K562 (cell line): ENCODE data around the gene MALAT1. TPM values are rescaled to one million over a fixed set of nuclear protein-coding genes. Genes with fewer than 3 reads are reported as not detected.

Source experiments
- C11orf30 ChIP-seq: fragments of 450-650 bp; IDR thresholded peaks from 2 replicates; pipeline ENCODE4 v1.6.1; 2016; ENCODE audit warnings: low read depth, mild to moderate bottlenecking
- E2F3 ChIP-seq: fragments of 250-450 bp; sonication (Bioruptor Pico); IDR thresholded peaks from 2 replicates; pipeline ENCODE4 v1.4.0; 2020; ENCODE audit warnings: mild to moderate bottlenecking
- ETS1 ChIP-seq: conservative IDR thresholded peaks from 2 replicates; pipeline ENCODE4 v1.6.1; 2011; ENCODE audit warnings: low read depth, mild to moderate bottlenecking, low read length; ENCODE audit not compliant: control insufficient read depth
- FOXA1 ChIP-seq: fragments of 450-650 bp; IDR thresholded peaks from 2 replicates; pipeline ENCODE4 v1.6.1; 2016; ENCODE audit warnings: mild to moderate bottlenecking, borderline replicate concordance
- GABPA ChIP-seq: fragments of 200-800 bp; sonication (Bioruptor generic); conservative IDR thresholded peaks from 2 replicates; pipeline ENCODE4 v1.6.1; 2016; ENCODE audit warnings: low read depth, missing genetic modification characterization, missing compliant biosample characterization
- GTF2F1 ChIP-seq: IDR thresholded peaks from 2 replicates; pipeline ENCODE4 v1.6.1; 2011; ENCODE audit warnings: low read depth, low read length, improper control_type of control experiment
- HEY1 ChIP-seq: fragments of 250-450 bp; sonication (Bioruptor Pico); IDR thresholded peaks from 2 replicates; pipeline ENCODE4 v1.5.0; 2020; ENCODE audit warnings: mild to moderate bottlenecking, moderate library complexity, borderline replicate concordance
- HLTF ChIP-seq: fragments of 450-650 bp; IDR thresholded peaks from 2 replicates; pipeline ENCODE4 v1.6.1; 2016
- HMG20B ChIP-seq: fragments of 250-450 bp; sonication (Bioruptor Pico); IDR thresholded peaks from 2 replicates; pipeline ENCODE4 v1.5.0; 2021; ENCODE audit warnings: mild to moderate bottlenecking
- MCM5 ChIP-seq: fragments of 450-650 bp; IDR thresholded peaks from 2 replicates; pipeline ENCODE4 v1.6.1; 2016; ENCODE audit warnings: low read depth
- NUFIP1 ChIP-seq: fragments of 450-650 bp; IDR thresholded peaks from 2 replicates; pipeline ENCODE4 v1.6.1; 2018; ENCODE audit not compliant: partially characterized antibody
- SMAD1 ChIP-seq: fragments of 150-350 bp; IDR thresholded peaks from 2 replicates; pipeline ENCODE4 v1.6.1; 2014; ENCODE audit warnings: low read length, low read depth; ENCODE audit not compliant: partially characterized antibody
- SMARCA5 ChIP-seq: fragments of 450-650 bp; IDR thresholded peaks from 2 replicates; pipeline ENCODE4 v1.6.1; 2016
- THAP12 ChIP-seq: fragments of 250-450 bp; sonication (Bioruptor Pico); IDR thresholded peaks from 2 replicates; pipeline ENCODE4 v1.9.0; 2021; ENCODE audit warnings: mild to moderate bottlenecking, inconsistent platforms
- XRCC3 ChIP-seq: fragments of 450-650 bp; IDR thresholded peaks from 2 replicates; pipeline ENCODE4 v1.6.1; 2017; ENCODE audit warnings: mild to moderate bottlenecking, moderate library complexity
- ZFP30 ChIP-seq: fragments of 250-450 bp; sonication (Bioruptor Pico); IDR thresholded peaks from 2 replicates; pipeline ENCODE4 v1.8.0; 2022; ENCODE audit warnings: moderate library complexity, mild to moderate bottlenecking, inconsistent platforms, borderline replicate concordance
- ZNF175 ChIP-seq: fragments of 200-800 bp; sonication (Bioruptor generic); IDR thresholded peaks from 2 replicates; pipeline ENCODE4 v1.6.1; 2016; ENCODE audit warnings: low read depth, mild to moderate bottlenecking, missing genetic modification characterization, missing compliant biosample characterization
- ZNF224 ChIP-seq: sonication (generic); formaldehyde crosslinking; IDR thresholded peaks from 2 replicates; pipeline ENCODE4 v1.8.0; 2022; ENCODE audit warnings: mild to moderate bottlenecking, missing genetic modification reagents
- ZNF347 ChIP-seq: fragments of 450-650 bp; formaldehyde crosslinking; IDR thresholded peaks from 2 replicates; pipeline ENCODE4 v1.4.0; 2020; ENCODE audit warnings: low read depth, mild to moderate bottlenecking, moderate library complexity
- ZNF780A ChIP-seq: fragments of 250-450 bp; sonication (Bioruptor Pico); IDR thresholded peaks from 2 replicates; pipeline ENCODE4 v1.5.0; 2021; ENCODE audit warnings: mild to moderate bottlenecking
- polyA plus RNA-seq, 8 experiments: library from polyadenylated mRNA; depleted of rRNA in 4 of 8; stranded (reverse) in 5 of 8; unstranded in 3 of 8; fragments of >200 nt; fragmentation: Nextera tagmentation in 2 of 8; fragmentation: Illumina TruSeq in 1 of 8; extraction: Ambion mirVana in 2 of 8; extraction: Trizol in 1 of 8; gene quantifications; 2 replicates each; pipeline versions ENCODE4 v1.2.1 to v1.2.3, GENCODE V29; 2011 to 2014; ENCODE audit warnings: inconsistent platforms in 1 of 8, missing spikeins in 1 of 8
- total RNA-seq, 7 experiments: library from RNA; depleted of rRNA in 6 of 7; stranded (reverse); fragments of >200 nt in 6 of 7; fragmentation: Illumina TruSeq in 2 of 7; extraction: Trizol in 2 of 7; gene quantifications; 2 replicates each; pipeline versions ENCODE4 v1.2.1 to v1.2.3, GENCODE V29; 2011 to 2021; ENCODE audit warnings: low replicate concordance in 1 of 7

MALAT1 gene
- total and polyA plus RNA-seq, 9 of the 15 experiments (the other 6 are each of a cell fraction or from before 2014, with no cell fraction given): 363 to 8,715 (median 2,351) TPM

- TF ChIP-seq ETS1 (peak; percentile 88), ZNF175 (CRISPR knock-in tag) (no peak), XRCC3 (no peak), ZFP30 (CRISPR knock-in tag) (peak; percentile 79; the same call in 1 of the 2 replicates), SMAD1 (peak; percentile 96), C11orf30 (no peak), E2F3 (CRISPR knock-in tag) (peak; percentile 69; the same call in 1 of the 2 replicates), ZNF780A (peak; percentile 92), ZNF224 (CRISPR knock-in tag) (no peak; the same call in none of the 2 replicates), ZNF347 (CRISPR knock-in tag) (peak; percentile 91; the same call in 1 of the 2 replicates), HEY1 (CRISPR knock-in tag) (peak; percentile 96), GABPA (tag) (no peak), GTF2F1 (no peak), FOXA1 (no peak), HMG20B (CRISPR knock-in tag) (peak; percentile 89; the same call in 1 of the 2 replicates), MCM5 (no peak), SMARCA5 (no peak), NUFIP1 (no peak), HLTF (peak; percentile 66; the same call in 1 of the 2 replicates), THAP12 (CRISPR knock-in tag) (peak; percentile 93)
Observed at GRCh38 chr11:65506772-65507505, 8.1 kb downstream of the MALAT1 start (continued).
